ENCODE measurements around the gene KLK15. TPM values are rescaled to one million over a fixed set of nuclear protein-coding genes. Genes with fewer than 3 reads are reported as not detected.

The KLK15 gene
- total and polyA plus RNA-seq, 3 experiments from 2014 or later: not detected

DNA sequence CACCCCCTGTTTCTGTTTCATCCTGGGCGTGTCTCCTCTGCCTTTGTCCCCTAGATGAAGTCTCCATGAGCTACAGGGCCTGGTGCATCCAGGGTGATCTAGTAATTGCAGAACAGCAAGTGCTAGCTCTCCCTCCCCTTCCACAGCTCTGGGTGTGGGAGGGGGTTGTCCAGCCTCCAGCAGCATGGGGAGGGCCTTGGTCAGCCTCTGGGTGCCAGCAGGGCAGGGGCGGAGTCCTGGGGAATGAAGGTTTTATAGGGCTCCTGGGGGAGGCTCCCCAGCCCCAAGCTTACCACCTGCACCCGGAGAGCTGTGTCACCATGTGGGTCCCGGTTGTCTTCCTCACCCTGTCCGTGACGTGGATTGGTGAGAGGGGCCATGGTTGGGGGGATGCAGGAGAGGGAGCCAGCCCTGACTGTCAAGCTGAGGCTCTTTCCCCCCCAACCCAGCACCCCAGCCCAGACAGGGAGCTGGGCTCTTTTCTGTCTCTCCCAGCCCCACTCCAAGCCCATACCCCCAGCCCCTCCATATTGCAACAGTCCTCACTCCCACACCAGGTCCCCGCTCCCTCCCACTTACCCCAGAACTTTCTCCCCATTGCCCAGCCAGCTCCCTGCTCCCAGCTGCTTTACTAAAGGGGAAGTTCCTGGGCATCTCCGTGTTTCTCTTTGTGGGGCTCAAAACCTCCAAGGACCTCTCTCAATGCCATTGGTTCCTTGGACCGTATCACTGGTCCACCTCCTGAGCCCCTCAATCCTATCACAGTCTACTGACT lies 21.4 kb upstream of the KLK15 start, which contains the start of gene KLK3:
KLK3 (plus strand) TSS at position 280 of the 775 bp plus-strand sequence; CDS start at position 321, 41 bp downstream.
- DNase-seq: no peak
- Histone ChIP-seq H3K4me3 (ENCODE audit: low read length) (no peak within 1 kb of the TSS), H3K36me3 (ENCODE audit: insufficient read depth, low read length) (no peaks in the 10 kb centered on the region), H3K4me1 (ENCODE audit: insufficient read depth, low read length) (no peaks in the 10 kb centered on the region), H3K27me3 (ENCODE audit: insufficient read depth, low read length, poor library complexity, severe bottlenecking) (no peaks in the 10 kb centered on the region), H3K27ac (ENCODE audit: low read depth, low read length) (no peak within 1 kb of the TSS), H3K9me3 (ENCODE audit: low read length) (no peaks in the 10 kb centered on the region)
- POLR2A ChIA-PET: no interaction called here
- CTCF ChIA-PET: no interaction called here
- peaks cover 0 to 1% (median 0%) of the 10 kb centered on the region in 5 donors for H3K9me3 Mint-ChIP-seq
- no peak within 1 kb of the TSS for H3K27ac Mint-ChIP-seq
- no peak within 1 kb of the TSS for H3K4me3 Mint-ChIP-seq
- H3K27me3 Mint-ChIP-seq: peaks cover 26 to 73% of the 10 kb centered on the region in 2 donors
- H3K36me3 Mint-ChIP-seq: peaks cover 0 to 2% (median 0%) of the 10 kb centered on the region in 3 donors
- no peaks in the 10 kb centered on the region for H3K4me1 Mint-ChIP-seq

DNA sequence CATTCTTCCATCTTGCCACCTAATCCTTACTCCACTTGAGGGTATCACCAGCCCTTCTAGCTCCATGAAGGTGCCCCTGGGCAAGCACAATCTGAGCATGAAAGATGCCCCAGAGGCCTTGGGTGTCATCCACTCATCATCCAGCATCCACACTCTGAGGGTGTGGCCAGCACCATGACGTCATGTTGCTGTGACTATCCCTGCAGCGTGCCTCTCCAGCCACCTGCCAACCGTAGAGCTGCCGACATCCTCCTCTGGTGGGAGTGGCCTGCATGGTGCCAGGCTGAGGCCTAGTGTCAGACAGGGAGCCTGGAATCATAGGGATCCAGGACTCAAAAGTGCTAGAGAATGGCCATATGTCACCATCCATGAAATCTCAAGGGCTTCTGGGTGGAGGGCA lies 18.2 kb upstream of the KLK15 start:
- DNase-seq: no peak
- no peak overlapping the region for H3K4me3 ChIP-seq (ENCODE audit: low read length)
- H3K9me3 ChIP-seq (ENCODE audit: low read length): no peaks in the 10 kb centered on the region
- H3K4me1 ChIP-seq (ENCODE audit: insufficient read depth, low read length): no peaks in the 10 kb centered on the region
- no peaks in the 10 kb centered on the region for H3K36me3 ChIP-seq (ENCODE audit: insufficient read depth, low read length)
- Mint-ChIP-seq H3K36me3 (peaks cover 0 to 2% (median 0%) of the 10 kb centered on the region in 3 donors), H3K27me3 (peaks cover 21 to 61% of the 10 kb centered on the region in 2 donors), H3K4me3 (no peak overlapping the region), H3K9me3 (no peaks in the 10 kb centered on the region), H3K4me1 (no peaks in the 10 kb centered on the region), H3K27ac (no peak overlapping the region)
- ChIA-PET CTCF (no interaction called here), POLR2A (no interaction called here)
- H3K27ac ChIP-seq (ENCODE audit: low read depth, low read length): no peak overlapping the region
- H3K27me3 ChIP-seq (ENCODE audit: insufficient read depth, low read length, poor library complexity, severe bottlenecking): no peaks in the 10 kb centered on the region

GRCh38 chr19:50850738-50851137 lies 17.4 kb upstream of the KLK15 start:
- Mint-ChIP-seq H3K9me3 (peaks cover 0 to under 1% (median 0%) of the 10 kb centered on the region in 5 donors), H3K4me1 (no peaks in the 10 kb centered on the region), H3K27ac (no peak overlapping the region), H3K4me3 (no peak overlapping the region), H3K36me3 (peaks cover 0 to 2% (median 0%) of the 10 kb centered on the region in 3 donors), H3K27me3 (peaks cover 17 to 52% of the 10 kb centered on the region in 2 donors)
- CTCF ChIA-PET: no interaction called here
- H3K4me3 ChIP-seq (ENCODE audit: low read length): no peak overlapping the region
- no peak for DNase-seq
- H3K9me3 ChIP-seq (ENCODE audit: low read length): no peaks in the 10 kb centered on the region
- no peaks in the 10 kb centered on the region for H3K4me1 ChIP-seq (ENCODE audit: insufficient read depth, low read length)
- POLR2A ChIA-PET: no interaction called here
- H3K36me3 ChIP-seq (ENCODE audit: insufficient read depth, low read length): no peaks in the 10 kb centered on the region
- no peaks in the 10 kb centered on the region for H3K27me3 ChIP-seq (ENCODE audit: insufficient read depth, low read length, poor library complexity, severe bottlenecking)
- no peak overlapping the region for H3K27ac ChIP-seq (ENCODE audit: low read depth, low read length)

GRCh38 chr19:50844296-50844935 lies 11.0 kb upstream of the KLK15 start:
- H3K27me3 Mint-ChIP-seq: peaks cover 4 to 23% of the 10 kb centered on the region in 2 donors
- no peak overlapping the region for H3K4me3 ChIP-seq (ENCODE audit: low read length)

GRCh38 chr19:50843701-50844221 lies 10.4 kb upstream of the KLK15 start:
- Histone ChIP-seq H3K4me1 (ENCODE audit: insufficient read depth, low read length) (no peaks in the 10 kb centered on the region), H3K27me3 (ENCODE audit: insufficient read depth, low read length, poor library complexity, severe bottlenecking) (no peaks in the 10 kb centered on the region), H3K36me3 (ENCODE audit: insufficient read depth, low read length) (no peaks in the 10 kb centered on the region), H3K4me3 (ENCODE audit: low read length) (no peak overlapping the region), H3K27ac (ENCODE audit: low read depth, low read length) (no peak overlapping the region), H3K9me3 (ENCODE audit: low read length) (no peaks in the 10 kb centered on the region)
- H3K27me3 Mint-ChIP-seq: peaks cover 4 to 18% of the 10 kb centered on the region in 2 donors
- no peak overlapping the region for H3K4me3 Mint-ChIP-seq
- ChIA-PET POLR2A (no interaction called here), CTCF (no interaction called here)
- H3K9me3 Mint-ChIP-seq: peaks cover 13 to 28% (median 13%) of the 10 kb centered on the region in 5 donors
- no peak overlapping the region for H3K27ac Mint-ChIP-seq
- no peak for DNase-seq
- no peaks in the 10 kb centered on the region for H3K36me3 Mint-ChIP-seq
- no peaks in the 10 kb centered on the region for H3K4me1 Mint-ChIP-seq

More at GRCh38 chr19:50844296-50844935, 11.0 kb upstream of the KLK15 start:
- Histone ChIP-seq H3K36me3 (ENCODE audit: insufficient read depth, low read length) (no peaks in the 10 kb centered on the region), H3K27me3 (ENCODE audit: insufficient read depth, low read length, poor library complexity, severe bottlenecking) (no peaks in the 10 kb centered on the region), H3K27ac (ENCODE audit: low read depth, low read length) (no peak overlapping the region), H3K9me3 (ENCODE audit: low read length) (no peaks in the 10 kb centered on the region), H3K4me1 (ENCODE audit: insufficient read depth, low read length) (no peaks in the 10 kb centered on the region)
- POLR2A ChIA-PET: no interaction called here
- H3K9me3 Mint-ChIP-seq: peaks cover 13 to 28% (median 13%) of the 10 kb centered on the region in 5 donors
- H3K4me1 Mint-ChIP-seq: no peaks in the 10 kb centered on the region
- CTCF ChIA-PET: no interaction called here
- DNase-seq: no peak
- H3K27ac Mint-ChIP-seq: no peak overlapping the region
- H3K36me3 Mint-ChIP-seq: no peaks in the 10 kb centered on the region
- H3K4me3 Mint-ChIP-seq: no peak overlapping the region

- H3K4me1 ChIP-seq (ENCODE audit: insufficient read depth, low read length): no peaks in the 10 kb centered on the region
- H3K9me3 ChIP-seq (ENCODE audit: low read length): no peaks in the 10 kb centered on the region
- no peaks in the 10 kb centered on the region for H3K27me3 ChIP-seq (ENCODE audit: insufficient read depth, low read length, poor library complexity, severe bottlenecking)
- H3K4me3 ChIP-seq (ENCODE audit: low read length): no peak overlapping the region
- no peak overlapping the region for H3K27ac Mint-ChIP-seq
- H3K36me3 Mint-ChIP-seq: no peaks in the 10 kb centered on the region
- CTCF ChIA-PET: no interaction called here
- POLR2A ChIA-PET: no interaction called here
- H3K4me1 Mint-ChIP-seq: no peaks in the 10 kb centered on the region
- H3K36me3 ChIP-seq (ENCODE audit: insufficient read depth, low read length): no peaks in the 10 kb centered on the region
- H3K9me3 Mint-ChIP-seq: peaks cover 13 to 28% (median 13%) of the 10 kb centered on the region in 5 donors
- no peak for DNase-seq
- no peak overlapping the region for H3K27ac ChIP-seq (ENCODE audit: low read depth, low read length)
- H3K27me3 Mint-ChIP-seq: peaks cover 4 to 15% of the 10 kb centered on the region in 2 donors
- H3K4me3 Mint-ChIP-seq: no peak overlapping the region
Observed at GRCh38 chr19:50843205-50843604, 9.8 kb upstream of the KLK15 start.

DNA sequence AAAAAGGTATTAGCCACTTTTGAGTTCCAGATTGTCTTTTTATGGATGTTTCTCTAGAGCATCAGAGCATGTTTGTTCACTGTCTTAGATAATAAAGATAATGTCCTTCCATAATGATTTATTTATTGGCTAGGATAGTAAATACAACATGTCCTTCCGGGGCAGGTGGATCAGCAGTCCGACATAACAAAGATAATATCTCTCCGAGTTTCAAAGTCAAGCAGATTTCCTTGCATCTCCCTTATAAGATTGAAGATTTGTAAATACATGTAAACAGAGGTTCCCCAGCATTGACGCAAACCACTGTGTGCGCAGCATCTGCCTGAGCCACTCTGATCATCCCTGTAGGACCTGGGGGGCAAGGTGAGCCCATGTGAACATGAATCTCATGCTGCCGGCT lies 8.8 kb upstream of the KLK15 start:
- no peak for DNase-seq
- Histone ChIP-seq H3K4me3 (ENCODE audit: low read length) (no peak overlapping the region), H3K4me1 (ENCODE audit: insufficient read depth, low read length) (no peaks in the 10 kb centered on the region), H3K27ac (ENCODE audit: low read depth, low read length) (no peak overlapping the region), H3K36me3 (ENCODE audit: insufficient read depth, low read length) (no peaks in the 10 kb centered on the region), H3K27me3 (ENCODE audit: insufficient read depth, low read length, poor library complexity, severe bottlenecking) (peaks cover under 1% of the 10 kb centered on the region), H3K9me3 (ENCODE audit: low read length) (no peaks in the 10 kb centered on the region)
- H3K4me1 Mint-ChIP-seq: peaks cover 0 to 2% (median 0%) of the 10 kb centered on the region in 3 donors
- H3K27me3 Mint-ChIP-seq: peaks cover 5 to 22% of the 10 kb centered on the region in 2 donors
- no peaks in the 10 kb centered on the region for H3K36me3 Mint-ChIP-seq
- ChIA-PET POLR2A (no interaction called here), CTCF (no interaction called here)
- H3K4me3 Mint-ChIP-seq: no peak overlapping the region
- H3K9me3 Mint-ChIP-seq: peaks cover 13 to 28% (median 13%) of the 10 kb centered on the region in 5 donors
- no peak overlapping the region for H3K27ac Mint-ChIP-seq
